ENCODE measurements around the gene ZC3H7A. TPM values are rescaled to one million over a fixed set of nuclear protein-coding genes. Genes with fewer than 3 reads are reported as not detected.

ZC3H7A gene
- total and polyA plus RNA-seq, 2 of the 13 experiments (the other 11 are each of a cell fraction or from before 2014, with no cell fraction given): 29.2 to 36.8 TPM

DNA sequence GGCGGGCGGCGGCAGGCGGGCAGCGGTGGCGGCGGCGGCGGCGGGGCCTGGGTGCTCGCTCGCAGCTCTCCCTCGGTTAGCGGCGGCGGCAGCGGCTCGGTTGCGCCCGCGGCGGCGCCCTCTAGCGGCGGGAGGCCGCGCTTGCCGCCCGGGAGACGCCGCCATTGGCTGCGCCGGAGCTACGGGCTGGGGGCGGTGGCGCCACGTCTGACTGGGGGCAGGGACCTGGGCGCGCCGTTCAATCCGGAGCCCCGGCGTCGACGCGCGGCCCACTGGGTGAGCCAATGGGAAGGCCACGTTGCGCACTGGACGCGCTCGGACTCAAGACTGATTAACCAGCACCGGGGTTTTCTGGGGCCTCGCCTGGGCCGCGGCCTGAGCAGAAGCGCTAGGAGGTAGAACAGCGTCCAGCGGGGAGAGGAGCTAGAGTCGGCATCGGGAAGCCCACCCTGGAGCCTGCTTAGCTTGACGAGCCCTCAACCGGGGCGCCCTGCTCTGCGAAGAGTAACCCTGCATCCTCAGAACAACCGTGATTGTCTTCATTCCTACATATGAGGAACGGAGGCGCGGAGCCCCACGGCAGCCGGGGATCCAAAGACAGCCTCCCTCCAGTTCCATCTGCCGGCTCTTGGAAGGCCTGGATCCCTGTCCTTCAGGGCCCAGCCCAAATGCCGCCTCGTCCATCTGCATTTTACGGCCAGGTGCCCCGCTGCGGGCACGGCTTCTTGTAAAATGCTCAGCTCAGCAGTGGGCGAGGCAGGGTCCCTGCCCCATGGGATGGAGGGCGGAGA is at the start of gene ZC3H7A (continued):
- TF ChIP-seq ZNF276 (CRISPR knock-in tag; IDR thresholded peaks at IDR 0.05; ENCODE audit: low read depth) (peak; percentile 97), PBX2 (CRISPR knock-in tag; IDR thresholded peaks at IDR 0.05) (no peak), ZNF781 (CRISPR knock-in tag; IDR thresholded peaks at IDR 0.05; ENCODE audit: borderline replicate concordance, not compliant biosample characterization) (peak; percentile 91), ZNF883 (CRISPR knock-in tag; IDR thresholded peaks at IDR 0.05; ENCODE audit: not compliant biosample characterization) (peak; percentile 86), SETDB1 (CRISPR knock-in tag; IDR thresholded peaks at IDR 0.05; ENCODE audit: borderline replicate concordance) (no peak), ZNF20 (CRISPR knock-in tag; IDR thresholded peaks at IDR 0.05) (0 out of 2 replicates have a peak, but pooled peaks have one; percentile 50), ZBTB38 (CRISPR knock-in tag; IDR thresholded peaks at IDR 0.05) (peak; percentile 94), ZSCAN30 (CRISPR knock-in tag; IDR thresholded peaks at IDR 0.05) (no peak), LCORL (IDR thresholded peaks at IDR 0.05) (0 out of 2 replicates have a peak, but pooled peaks have one; percentile 5), LCORL (CRISPR knock-in tag; IDR thresholded peaks at IDR 0.05) (peak; percentile 77; the same call in 1 of the 2 replicates), KMT2B (CRISPR knock-in tag; IDR thresholded peaks at IDR 0.05) (peak; percentile 93), ZNF792 (CRISPR knock-in tag; IDR thresholded peaks at IDR 0.05) (peak; percentile 98), NPAS2 (CRISPR knock-in tag; IDR thresholded peaks at IDR 0.05; ENCODE audit: borderline replicate concordance) (no peak), MXI1 (IDR thresholded peaks at IDR 0.05; ENCODE audit: borderline replicate concordance, low read depth, low read length) (peak; percentile 87; the same call in 2 of the 3 replicates), ZNF180 (CRISPR knock-in tag; IDR thresholded peaks at IDR 0.05; ENCODE audit: borderline replicate concordance, low read depth) (peak; percentile 79; the same call in 1 of the 2 replicates), ZNF350 (CRISPR knock-in tag; IDR thresholded peaks at IDR 0.05; ENCODE audit: borderline replicate concordance, low read depth) (peak; percentile 92), ZNF557 (CRISPR knock-in tag; IDR thresholded peaks at IDR 0.05) (peak; percentile 98), HNRNPUL1 (IDR thresholded peaks at IDR 0.05; ENCODE audit: low read depth, low read length) (peak; percentile 98), FOXA3 (CRISPR knock-in tag; IDR thresholded peaks at IDR 0.05) (peak; percentile 60; the same call in 1 of the 2 replicates), RORA (CRISPR knock-in tag; IDR thresholded peaks at IDR 0.05) (no peak), SOX5 (CRISPR knock-in tag; IDR thresholded peaks at IDR 0.05; ENCODE audit: borderline replicate concordance) (peak; percentile 80), ASH2L (IDR thresholded peaks at IDR 0.05; ENCODE audit: insufficient read length, low read depth, low read length) (peak; percentile 85), KDM2A (CRISPR knock-in tag; IDR thresholded peaks at IDR 0.05; ENCODE audit: borderline replicate concordance, low read depth) (peak; percentile 98), ZNF430 (CRISPR knock-in tag; IDR thresholded peaks at IDR 0.05) (peak; percentile 95), ZNF10 (CRISPR knock-in tag; IDR thresholded peaks at IDR 0.05; ENCODE audit: borderline replicate concordance, low read depth) (no peak), PAX8 (CRISPR knock-in tag; IDR thresholded peaks at IDR 0.05; ENCODE audit: borderline replicate concordance) (peak; percentile 98)
- TF ChIP-seq, protein P1, sequence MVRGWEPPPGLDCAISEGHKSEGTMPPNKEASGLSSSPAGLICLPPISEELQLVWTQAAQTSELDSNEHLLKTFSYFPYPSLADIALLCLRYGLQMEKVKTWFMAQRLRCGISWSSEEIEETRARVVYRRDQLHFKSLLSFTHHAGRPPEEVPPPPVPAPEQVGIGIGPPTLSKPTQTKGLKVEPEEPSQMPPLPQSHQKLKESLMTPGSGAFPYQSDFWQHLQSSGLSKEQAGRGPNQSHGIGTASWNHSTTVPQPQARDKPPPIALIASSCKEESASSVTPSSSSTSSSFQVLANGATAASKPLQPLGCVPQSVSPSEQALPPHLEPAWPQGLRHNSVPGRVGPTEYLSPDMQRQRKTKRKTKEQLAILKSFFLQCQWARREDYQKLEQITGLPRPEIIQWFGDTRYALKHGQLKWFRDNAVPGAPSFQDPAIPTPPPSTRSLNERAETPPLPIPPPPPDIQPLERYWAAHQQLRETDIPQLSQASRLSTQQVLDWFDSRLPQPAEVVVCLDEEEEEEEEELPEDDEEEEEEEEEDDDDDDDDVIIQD (CRISPR knock-in tag; IDR thresholded peaks at IDR 0.05; ENCODE audit: low read depth): peak; percentile 65; the same call in 1 of the 2 replicates

Measured in HepG2 (cell line).